Dermis microvascular lymphatic vessel endothelial cell (primary cell): Measurements from ENCODE around the gene CAMK2D. TPM values are rescaled to one million over a fixed set of nuclear protein-coding genes. Genes with fewer than 3 reads are reported as not detected.

Source experiments
- DNase-seq, 2 donors: peaks; one replicate each; pipeline versions ENCODE4 v3.0.0 to v3.0.0-alpha.2; 2010; ENCODE audit warnings: low read depth in 2 of 2
- total RNA-seq: library from RNA; depleted of rRNA; stranded (reverse); fragments of >200 nt; gene quantifications from 2 replicates; pipeline ENCODE4 v1.2.1, GENCODE V29; 2014

CAMK2D gene
- total RNA-seq, 1 donor from 2014 or later = 37.5 TPM

DNA sequence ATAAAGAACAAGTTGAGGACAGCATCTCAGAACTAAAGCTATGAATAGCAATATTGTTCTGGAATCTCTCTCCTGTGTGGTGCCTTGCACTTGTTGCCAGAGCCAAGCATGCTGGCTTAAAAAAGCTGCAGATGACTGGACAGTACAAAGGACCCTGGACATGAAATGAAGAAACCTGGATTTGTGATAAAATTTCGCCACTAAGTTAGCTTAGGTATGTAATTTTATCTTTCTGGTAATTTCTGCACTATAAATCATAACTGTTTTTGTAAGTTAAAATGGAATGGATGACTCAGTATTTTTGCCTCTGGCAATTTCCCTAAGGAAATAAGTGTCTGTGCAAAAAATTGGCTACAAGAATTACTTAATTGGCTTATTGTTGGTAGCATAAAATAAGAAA is 317.2 kb downstream of the CAMK2D start:
- peak; percentile 36 to 81 for DNase-seq

DNA sequence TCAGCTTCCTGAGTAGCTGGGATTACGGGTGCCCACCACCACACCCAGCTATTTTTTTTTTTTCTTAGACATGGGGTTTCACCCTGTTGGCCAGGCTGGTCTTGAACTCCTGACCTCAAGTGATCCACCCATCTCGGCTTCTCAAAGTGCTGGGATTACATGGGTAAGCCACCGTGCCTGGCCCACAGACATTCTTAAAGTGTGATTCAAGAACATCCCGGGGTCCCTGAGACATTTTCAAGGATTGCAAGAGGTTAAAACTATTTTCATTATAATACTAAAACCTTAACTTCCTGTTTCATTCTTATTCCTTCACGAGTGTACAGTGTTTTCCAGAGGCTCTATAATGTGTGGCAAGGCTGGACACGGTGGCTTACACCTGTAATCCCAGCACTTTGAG is 318.7 kb downstream of the CAMK2D start:
- DNase-seq = no peak

DNA sequence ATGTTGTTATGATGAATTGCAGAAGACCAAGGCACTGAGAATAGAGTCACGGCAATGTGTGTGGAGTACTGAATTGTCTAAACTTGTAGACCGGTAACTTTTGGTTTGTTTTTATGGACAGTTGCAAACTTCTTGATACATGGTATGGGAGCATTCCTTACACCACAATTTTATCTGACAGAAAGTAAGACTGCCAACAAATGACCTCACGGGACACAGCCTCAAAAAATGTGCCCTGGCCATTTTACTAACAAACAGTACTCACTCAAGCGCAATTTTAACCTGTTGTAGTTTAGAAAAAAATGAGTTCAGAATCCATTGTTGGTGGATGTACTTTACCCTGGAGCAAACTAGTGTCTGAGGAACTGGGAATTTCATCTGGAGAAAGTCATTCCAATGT is 321.2 kb downstream of the CAMK2D start:
- no peak for DNase-seq

DNA sequence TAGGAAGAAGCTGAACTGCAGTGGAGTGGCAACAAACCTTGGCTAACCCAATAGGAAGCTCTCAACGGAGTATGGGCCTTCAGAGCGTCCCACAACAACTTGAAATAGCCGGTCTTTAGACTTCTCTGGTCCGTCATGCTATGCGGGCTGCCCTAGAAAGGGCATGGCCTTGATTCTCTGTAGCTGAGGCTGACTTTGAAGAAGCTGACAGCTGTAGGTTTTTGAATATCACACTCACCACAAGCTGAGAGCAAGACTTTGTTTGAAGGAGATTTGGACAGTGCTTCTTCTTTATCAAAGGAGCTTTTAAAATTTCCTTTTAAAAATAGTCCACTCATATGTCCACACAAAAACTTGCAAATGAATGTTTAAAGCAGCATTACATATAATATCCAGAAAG is 322.9 kb downstream of the CAMK2D start:
- DNase-seq = no peak

DNA sequence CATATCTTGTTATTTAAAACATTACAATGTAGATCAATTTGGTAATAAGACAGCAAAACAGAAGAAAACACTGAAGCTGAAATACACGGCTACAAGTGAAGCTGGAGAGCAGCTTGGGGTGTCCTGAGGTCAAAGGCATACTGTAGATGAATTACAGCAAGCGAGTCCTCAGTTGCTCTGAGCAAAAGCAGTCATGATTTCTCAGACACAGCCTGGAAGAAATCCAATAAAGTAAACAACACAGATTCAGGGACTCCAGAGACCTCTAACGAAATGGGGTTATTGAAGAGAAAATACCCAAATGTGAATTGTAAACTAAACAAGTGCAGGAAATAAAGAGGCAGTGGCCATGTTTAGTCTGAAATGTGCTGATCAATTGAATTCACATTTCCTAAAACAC is 324.4 kb downstream of the CAMK2D start:
- DNase-seq = peak in 1 of 2 donors; percentile 47

DNA sequence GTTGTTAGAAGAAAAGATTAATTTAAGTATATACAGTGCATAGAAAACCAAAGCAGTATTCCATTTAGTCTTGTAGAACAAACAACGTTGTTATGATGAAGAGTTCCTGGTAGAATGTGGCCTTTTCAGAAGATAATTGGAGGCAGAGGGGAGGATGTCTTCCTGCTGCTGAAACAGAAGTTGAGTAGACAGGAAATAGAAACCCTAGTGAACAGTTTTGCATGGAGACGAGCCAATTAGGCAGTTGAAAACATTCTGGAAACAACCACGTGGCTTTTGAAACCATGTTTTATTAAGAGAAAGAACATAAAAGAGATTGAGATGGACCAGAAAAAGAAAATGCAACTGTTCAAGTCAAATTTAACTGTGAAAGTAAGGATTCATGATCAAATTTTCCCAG is 325.2 kb downstream of the CAMK2D start:
- DNase-seq = peak; percentile 78 to 91

DNA sequence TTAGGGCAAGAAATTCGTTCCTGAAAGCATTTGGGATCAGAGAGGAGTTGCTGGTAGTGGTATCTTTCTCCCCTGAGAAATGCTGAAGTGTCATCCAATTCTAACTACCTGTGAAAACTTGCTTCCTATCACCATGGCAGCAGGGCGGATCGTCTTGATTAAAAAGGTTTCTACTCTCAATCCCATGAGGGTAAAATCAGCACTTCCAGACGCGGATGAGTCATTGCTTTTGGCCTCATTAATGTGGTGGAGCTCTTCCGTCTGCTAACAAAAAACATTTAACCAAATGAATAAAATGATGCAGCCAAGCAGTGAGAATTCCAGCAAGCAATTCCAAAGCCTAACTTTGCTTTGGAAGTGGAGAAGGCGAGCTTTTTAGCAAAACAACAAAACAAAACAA is 325.6 kb downstream of the CAMK2D start:
- peak; percentile 42 to 94 for DNase-seq

DNA sequence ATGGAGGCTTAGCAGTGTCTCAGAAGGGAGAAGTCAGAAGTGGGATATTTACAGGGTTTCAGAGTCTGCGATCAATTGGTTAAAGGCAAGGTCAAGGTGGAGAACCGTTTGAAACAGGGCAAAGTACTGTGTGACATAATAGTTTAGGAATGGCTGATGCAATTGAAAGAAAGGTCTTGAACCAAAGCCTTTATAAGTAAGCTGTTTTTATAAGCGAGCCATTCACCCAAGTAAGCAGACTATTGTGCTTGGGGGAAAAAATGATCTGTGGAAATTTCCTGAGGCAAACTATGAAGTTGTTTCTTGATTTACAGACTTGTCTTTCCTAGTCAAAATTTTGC is 327.3 kb downstream of the CAMK2D start:
- peak in 1 of 2 donors; percentile 28 for DNase-seq

DNA sequence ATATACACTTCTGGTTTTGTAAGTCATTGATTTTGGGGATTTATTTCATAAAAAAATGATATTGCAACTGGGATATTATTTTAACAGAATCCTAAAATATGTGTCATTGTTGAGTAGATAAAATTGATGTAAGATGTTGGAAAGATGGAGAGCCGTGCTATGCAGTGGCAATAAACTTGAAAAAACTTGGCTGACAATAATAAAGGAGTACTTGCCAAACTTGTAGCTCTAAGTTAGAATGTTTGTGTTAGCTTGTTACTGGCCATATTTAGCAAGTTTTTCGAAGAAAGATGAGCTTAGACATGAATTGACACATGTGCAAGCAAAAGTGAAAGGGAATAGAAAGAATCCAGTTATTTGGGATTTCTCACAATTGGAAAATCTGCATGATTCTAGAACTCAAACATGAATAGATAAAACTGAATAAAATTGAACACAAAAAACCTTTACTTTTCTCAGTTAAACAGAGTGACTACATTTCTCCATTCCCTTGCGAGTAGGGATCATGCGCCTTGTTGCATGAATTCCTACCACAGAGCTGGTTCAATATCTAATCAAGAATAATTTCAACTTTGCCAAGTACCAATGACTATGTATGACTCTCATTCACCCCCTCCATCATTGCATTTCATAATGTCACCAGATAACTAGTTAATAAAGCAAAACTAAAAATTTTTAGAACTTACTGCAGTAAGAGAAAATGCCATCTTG is 327.8 kb downstream of the CAMK2D start:
- no peak for DNase-seq

DNA sequence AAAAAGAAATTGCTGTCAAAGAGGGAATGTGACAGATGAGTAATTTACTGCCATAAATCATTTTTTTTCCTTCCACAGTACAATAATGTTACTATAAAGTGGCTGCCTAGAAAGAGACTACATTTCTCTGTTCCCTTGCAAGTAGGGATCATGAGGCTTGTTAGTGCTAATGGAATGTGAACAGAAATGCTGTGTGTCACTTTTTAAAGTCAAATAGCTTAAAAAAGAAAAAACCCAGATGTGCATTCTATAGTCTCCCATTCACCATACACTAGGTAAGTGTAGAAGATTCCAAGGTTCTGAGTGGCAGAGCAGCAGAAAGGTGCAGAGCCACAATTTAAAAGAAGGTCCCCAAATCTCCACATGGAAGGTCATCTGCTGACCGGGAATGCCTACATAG is 328.4 kb downstream of the CAMK2D start:
- no peak for DNase-seq

DNA sequence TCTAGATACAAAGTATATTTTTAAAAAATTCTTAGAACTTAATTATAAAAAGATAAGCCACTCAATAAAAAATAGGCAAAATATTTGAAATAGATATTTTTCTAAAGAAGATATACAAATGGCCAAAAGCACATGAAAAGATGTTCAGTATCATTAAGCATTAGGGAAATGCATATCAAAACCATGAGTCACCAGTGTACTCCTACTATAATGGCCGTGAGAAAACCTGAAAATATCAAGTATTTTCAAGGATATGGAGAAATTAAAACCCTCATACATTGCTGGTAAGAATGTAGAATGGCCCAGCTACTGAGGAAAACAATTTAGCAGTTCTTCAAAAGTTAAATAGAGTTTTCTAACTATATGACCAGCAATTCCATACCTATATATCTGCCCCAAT is 337.9 kb downstream of the CAMK2D start:
- no peak for DNase-seq

DNA sequence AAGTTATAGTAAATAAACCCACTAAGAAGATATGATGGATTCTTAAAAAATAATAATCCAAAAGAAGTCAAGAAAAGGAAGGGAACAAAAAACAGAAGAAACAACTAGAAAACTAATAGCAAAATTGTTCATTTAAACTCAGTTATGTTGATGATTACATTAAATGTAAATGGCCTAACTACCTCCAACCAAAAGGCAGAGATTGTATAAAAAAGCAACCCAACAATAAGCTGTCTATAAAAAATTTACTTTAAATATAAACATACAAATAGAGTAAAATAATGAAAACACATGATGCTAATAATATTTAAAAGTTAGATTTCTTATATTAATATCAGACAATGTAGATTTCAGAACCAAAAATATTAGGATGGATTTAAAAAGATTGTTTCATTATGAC is 340.6 kb downstream of the CAMK2D start:
- no peak for DNase-seq

DNA sequence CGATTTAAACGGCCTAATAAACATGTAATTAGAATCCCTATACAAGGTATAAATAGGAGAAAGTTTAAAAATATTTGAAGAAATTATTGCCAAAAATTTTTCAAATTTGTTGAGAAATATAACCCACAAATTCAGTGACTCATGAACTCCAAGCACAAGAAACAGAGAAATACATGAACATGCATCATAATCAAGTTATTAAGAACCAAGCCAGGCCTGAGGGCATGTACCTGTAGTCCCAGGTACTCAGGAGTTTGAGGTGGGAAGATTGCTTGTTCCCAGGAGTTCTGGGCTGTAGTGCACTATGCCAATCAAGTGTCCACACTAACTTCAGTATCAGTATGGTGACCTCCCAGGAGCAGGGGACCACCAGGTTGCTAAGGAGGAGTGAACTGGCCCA is 341.9 kb downstream of the CAMK2D start:
- no peak for DNase-seq

DNA sequence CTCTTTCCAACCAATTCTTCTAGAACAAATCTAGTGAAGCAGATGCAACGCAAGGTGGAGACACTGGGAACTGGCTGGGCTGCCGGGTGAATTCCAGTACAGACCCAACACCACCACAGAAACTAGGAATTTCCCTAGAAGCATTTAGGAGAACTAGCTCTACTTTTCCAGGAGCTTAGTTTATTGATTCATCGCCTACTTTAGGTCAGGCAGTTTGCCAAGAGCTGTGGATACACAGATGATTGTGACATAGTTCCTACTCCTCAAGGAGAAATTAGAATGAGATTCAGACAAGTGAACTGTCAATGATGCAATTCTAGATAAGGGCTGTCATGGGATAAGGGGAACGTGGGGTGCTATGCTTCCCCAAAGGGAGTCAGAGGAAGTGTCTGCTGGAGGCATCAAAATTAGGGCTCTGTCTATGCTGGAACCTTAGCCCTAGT is 350.0 kb downstream of the CAMK2D start:
- DNase-seq = peak in 1 of 2 donors; percentile 21

DNA sequence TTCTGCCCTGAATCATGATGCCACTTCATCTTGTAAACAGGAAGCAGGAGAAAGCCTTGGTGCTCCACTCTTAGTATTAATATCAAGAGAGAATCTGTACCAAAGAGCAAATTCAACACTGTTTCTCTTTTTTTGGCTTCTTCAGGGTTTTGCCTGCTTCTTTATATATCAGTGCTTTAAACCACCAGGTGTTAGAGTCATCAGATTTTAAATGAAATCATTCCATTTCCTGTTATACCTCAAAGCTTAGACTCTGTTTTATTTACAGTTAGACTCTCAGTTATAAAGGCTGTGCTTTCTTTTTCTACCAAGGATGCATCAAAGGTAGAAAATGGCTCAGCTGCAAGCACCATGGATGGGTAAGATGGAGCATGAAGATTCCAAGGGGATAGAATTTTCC is 350.9 kb downstream of the CAMK2D start:
- DNase-seq = no peak

DNA sequence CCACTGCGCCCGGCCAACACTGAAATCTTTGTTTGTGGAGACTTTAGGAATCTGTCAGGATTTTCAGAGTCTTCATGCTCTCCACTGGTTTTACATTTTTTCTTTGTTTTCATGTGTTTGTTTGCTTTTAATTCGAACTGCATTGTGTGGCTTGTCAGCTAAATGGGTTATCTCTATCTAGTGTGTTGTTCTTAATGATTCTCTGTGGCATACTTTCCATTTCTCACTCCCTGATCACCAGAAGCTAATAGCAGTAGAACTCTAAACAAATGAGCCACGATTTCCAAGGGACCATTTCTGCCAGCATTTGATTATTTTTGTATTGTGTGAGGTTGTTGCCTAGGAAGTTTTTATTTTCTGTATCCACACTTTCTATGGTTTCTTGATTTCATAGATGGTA is 352.4 kb downstream of the CAMK2D start:
- DNase-seq = no peak

DNA sequence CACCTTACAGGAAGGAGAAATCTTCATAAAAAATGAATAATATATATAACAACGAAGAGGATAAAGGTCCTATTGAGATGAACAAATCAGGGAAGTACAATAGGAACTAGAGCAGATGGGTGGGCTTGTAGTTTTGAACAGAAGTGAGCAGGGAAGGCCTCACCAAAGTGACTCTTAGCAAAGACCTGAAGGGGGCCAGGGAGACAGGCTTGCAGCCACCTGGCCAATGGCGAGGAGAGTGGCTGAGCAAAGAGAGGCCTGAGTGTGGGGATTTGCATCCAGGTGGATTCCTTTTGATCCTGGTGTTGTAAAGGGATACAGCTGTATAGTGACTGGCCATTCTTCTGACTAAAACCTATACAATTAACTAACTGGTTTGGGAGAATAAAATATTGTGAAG is 354.1 kb downstream of the CAMK2D start:
- no peak for DNase-seq

DNA sequence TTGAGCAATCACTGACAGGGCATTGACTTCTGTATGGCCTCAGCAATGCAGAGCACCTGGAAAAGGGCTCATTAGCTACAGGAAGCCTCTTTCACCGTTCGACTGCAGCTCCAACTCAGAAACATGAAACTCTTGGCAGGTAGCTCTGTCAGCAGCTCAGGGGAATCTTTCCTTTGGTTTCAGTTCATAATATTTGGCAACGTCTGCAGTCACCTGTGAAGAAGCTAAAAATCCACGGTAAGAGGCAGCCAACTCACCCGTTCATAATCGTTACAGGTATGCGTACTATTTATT is 354.9 kb downstream of the CAMK2D start:
- peak; percentile 34 to 42 for DNase-seq

DNA sequence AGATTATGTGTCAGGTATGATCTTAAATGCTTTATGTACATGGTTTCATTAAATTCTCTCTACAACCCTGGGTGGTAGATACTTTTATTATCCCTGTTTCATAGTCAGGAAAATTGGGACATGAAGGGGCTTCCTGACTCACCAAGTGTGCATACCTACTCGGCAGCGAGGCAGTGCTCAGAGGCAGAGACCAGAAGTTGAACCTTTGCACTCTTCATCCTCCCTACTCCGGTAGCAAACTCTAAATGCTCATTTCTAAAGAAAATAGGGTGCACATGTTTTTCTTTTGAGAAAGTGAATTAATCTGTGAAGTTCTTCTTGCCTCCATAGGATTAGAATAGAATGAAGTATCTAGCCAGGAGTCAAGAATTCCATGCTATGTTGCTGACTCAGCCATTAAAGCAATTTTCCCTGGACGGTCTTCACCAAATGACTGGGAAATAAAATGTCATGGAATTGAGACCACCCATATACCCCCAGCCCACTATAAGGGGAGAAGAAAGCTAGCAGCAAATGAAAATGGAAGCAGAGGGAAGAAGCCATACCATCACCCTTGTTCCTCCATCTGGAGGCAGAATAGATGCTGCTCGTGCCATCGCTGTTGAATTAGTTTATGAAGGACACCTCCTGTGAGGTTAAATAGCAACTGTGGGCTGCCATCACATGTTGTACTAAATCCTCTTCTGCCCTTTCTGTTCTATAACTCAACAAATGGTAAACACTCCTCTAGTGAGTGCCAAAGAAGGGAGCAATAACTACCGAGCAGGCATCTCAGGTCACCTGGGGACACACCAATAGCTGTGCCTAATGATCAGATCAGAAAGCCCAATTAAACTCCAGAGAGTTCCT is 355.4 kb downstream of the CAMK2D start:
- no peak for DNase-seq

DNA sequence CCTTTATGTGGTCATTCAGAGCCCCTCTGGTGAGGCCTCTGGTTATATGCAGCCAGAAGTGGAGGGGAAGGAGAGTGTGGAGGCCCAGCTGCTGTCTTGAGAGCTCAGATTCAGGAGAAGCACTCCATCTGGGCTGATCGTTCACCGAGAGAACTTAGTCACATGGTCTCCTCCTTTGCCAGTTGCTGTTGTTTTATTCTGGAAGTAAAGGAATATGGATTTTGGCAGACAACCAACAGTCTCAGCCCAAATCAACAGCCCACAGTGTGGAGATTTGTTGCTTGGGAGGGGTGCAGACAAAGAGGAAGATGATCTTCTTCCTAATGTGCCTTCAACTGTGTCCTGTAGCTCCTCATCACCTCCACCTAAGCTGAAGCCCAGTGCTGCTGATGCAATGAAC is 356.7 kb downstream of the CAMK2D start:
- DNase-seq = peak in 1 of 2 donors; percentile 34

DNA sequence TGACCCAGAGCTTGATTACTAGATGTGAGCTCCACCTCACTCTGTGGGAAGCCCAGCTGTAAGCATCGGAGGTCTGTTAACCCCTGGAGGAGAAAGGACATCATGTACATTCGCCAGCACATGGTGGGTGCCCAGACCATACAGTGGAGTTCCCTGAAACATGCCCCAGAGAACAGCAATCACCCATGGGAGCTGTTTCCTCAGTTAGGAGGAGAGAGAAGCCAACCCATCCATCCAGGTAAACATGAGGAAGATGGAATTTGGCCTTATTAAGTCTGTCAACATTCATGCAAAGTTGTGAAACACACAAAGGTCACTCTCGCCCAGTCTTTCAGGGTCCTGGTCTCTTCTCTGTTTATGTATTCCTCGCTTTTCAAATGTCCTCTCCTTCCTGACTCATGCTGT is 357.4 kb downstream of the CAMK2D start:
- no peak for DNase-seq
